Stimulated activated CD4-positive, alpha-beta T cell treated with anti-CD3 and anti-CD28 coated beads, Interleukin-15, amount 100 ng/mL, for 48 hours (primary cell): ENCODE measurements around the gene EVC2.

ENCODE experiments used
- DNase-seq, 2 donors: peaks; one replicate each; pipeline ENCODE4 v3.0.0-alpha.2; 2020; ENCODE audit warnings: low read depth in 2 of 2

Gene EVC2

GRCh38 chr4:5569451-5569850, 138.9 kb downstream of the EVC2 start:
- DNase-seq = no peak

GRCh38 chr4:5568931-5569330, 139.4 kb downstream of the EVC2 start:
- DNase-seq = no peak

DNA sequence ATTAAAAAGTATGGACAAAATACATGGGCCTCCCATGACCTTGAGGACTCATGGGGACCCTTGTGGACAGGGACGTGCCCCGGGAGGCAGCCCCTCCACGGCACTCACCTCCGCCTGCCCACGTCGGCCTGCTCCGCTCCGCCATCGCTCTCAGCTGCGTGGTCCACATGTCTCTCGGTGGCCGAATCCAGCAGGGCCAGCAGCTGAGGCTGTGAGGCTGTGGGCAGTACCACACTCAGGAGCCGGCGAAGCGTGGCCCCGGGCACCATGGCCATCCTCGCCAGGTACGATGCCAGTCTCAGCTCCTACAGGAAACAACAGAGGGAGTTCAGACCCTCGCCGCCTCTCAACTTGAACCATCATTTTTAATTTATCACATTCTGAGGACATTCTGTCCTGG, 140.0 kb downstream of the EVC2 start:
- DNase-seq = no peak

DNA sequence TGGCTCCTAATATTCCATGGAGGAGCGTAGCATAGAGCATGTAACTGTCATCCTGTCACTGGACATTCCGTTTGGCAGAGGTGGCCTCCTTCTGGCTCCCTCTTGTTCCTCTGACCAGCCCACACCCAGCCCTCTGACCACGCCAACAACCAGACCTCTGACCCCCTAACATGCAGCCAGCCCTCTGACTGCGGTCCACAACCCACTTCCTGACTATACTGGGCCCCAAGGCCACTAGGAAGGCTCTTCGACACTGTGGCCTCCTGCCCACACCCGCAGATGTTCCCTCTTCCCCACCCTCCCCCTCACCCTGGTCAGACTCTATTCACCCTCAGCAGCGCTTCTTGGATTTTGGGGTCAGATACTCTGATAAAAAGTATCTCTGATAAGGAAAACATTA, 141.4 kb downstream of the EVC2 start:
- DNase-seq = no peak

DNA sequence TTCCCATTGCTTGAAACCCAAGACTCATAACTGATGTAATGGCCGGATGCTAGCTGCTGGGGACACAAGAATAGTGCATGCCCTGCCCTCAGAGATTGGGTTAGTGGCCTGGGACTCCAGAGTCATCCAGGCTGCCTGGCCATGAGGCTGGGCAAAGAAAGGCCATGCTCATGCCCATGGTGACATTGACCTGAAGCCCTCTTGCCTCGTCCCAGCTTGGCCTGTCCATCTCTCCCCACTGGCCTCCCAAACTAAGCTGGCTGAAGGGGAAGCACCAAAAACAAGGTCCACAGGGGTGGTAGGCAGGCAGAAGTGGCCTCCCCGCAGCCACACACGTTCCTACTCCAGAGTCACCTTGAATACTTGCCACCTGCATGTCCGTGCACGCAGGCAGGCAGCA, 141.8 kb downstream of the EVC2 start:
- DNase-seq = no peak

- DNase-seq = no peak
Observed at GRCh38 chr4:5563856-5564255, 144.5 kb downstream of the EVC2 start.

DNA sequence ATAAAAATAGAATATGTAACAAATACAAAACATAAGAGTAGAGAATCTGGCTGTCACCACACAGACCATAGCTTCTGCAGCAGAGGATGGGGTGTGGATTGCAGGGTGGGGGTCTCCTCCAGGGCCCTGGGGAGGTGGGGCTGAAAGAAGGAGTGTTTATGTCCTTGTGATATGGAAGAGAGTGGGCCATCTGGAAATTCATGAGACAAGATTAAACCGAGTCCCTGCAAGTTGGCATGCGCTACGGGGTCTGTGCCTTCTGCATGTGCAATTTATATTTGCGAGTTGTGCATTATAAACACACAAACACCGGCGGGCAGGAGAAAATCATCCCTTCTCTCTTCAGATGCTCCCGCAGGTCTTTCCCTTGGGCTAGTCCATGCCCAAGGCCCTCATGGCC, 145.9 kb downstream of the EVC2 start:
- DNase-seq = no peak

GRCh38 chr4:5561286-5561685, 147.1 kb downstream of the EVC2 start:
- no peak for DNase-seq

- DNase-seq = no peak
Observed at GRCh38 chr4:5558502-5558901, 149.9 kb downstream of the EVC2 start.

- no peak for DNase-seq
Observed at GRCh38 chr4:5554376-5554775, 154.0 kb downstream of the EVC2 start.

DNA sequence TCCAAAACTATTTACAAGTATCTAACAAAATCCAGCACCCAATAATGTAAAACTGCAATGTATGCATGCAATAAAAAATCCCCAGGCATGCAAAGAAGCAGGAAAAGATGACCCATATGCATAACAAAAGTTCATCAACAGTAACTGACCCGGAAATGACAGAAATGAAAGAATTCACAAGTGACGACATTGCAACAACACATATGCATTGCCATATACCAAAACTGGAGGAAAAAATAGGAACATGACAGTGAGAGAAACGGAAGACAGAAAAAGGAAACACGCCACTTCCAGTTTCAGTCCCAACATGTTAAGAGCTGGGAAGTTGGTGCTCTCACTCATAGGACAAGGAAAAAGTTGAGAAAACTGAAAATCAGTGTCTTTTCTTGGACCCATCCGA, 154.6 kb downstream of the EVC2 start:
- no peak for DNase-seq

DNA sequence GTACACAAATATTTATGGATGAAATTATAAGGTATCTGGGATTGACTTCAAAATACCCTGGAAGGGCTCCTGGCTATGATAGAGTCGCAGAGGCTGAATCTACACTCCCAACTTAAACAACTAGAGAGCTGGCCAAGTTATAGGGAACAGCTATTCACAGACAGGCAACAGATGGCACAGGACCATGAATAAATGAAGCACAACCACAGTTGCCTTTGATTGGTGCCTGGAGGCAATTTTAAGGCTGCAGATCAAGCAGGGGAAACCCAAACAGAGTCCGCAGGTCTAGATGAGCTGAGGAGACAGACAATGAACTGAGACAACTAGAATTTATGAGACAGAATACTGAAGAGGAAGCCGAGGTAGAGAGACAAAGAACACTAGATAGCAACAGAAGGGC, 155.9 kb downstream of the EVC2 start:
- DNase-seq = no peak

GRCh38 chr4:5547651-5548249, 160.6 kb downstream of the EVC2 start:
- no peak for DNase-seq

DNA sequence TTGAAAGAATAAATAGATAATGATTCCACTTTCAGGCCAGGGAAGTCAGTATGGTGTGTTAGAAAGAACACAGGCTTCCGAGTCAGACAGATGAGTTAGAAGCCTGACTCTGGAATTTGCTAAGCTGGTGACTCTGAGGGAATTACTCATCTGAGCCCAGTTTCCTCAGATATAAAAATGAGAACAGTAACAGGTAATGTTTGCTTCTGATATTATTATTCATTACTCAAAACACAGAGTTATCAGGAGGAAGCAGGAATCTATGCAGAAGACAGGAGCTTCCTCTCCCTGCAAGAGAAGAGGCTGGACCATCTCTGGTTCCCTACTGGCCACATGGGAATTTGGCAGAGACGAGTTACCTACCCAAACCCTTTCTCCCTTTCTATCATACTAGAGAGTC, 163.1 kb downstream of the EVC2 start:
- no peak for DNase-seq

- no peak for DNase-seq
Observed at GRCh38 chr4:5544762-5545161, 163.6 kb downstream of the EVC2 start.

DNA sequence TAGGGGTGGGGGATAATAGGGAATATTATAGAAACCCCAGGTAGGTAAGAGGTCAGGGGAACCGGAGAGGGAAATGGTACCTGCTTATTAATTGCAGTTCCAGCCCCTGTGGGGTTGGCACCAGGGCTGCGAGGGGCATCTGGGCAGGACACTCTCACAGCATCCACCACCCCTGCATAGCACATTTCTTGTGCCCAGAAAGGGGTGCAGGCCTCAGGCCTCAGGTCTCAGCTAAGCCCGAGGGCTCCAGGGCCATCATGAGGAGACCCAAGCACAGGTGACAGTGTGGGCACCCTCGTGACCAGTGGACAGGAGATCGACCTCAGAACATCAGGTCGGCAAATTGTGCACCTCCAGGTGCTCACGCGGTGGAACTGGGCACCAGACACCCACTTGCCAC, 164.7 kb downstream of the EVC2 start:
- no peak for DNase-seq

DNA sequence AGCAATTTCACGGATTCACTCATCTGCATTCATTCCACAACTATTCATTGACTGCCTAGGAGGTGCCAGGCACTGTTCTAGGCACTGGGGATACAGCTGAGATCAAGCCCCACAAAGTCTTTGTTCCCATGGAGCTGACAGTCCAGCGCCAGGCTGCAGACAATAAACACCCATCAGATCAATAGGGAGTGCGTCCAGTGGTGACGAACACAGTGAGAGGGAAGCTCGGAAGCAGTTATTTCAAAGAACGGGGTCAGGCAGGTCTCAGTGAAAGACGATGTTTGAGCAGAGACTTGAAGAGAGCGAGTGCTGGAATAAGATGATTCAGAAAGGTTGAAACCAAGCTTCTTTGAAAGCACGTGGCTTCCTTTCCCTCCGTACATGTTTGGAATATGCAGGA, 167.2 kb downstream of the EVC2 start:
- DNase-seq = no peak

DNA sequence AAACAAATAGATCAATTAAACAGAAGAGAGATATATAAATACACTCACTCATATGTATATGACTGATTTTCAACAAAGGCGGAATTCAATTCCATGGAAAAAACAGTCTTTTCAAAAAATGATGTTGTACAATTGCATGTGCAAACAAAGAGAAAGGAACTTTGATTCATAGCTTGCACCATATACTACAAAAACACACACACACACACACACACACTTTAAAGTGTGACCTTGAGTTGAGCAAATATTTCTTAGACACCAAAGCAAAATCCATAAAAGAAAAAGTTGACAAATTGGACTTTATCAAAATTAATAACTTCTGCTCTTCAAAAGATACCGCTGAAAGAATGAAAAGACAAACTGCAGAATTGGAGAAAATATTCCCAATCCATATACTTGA, 168.8 kb downstream of the EVC2 start:
- no peak for DNase-seq

DNA sequence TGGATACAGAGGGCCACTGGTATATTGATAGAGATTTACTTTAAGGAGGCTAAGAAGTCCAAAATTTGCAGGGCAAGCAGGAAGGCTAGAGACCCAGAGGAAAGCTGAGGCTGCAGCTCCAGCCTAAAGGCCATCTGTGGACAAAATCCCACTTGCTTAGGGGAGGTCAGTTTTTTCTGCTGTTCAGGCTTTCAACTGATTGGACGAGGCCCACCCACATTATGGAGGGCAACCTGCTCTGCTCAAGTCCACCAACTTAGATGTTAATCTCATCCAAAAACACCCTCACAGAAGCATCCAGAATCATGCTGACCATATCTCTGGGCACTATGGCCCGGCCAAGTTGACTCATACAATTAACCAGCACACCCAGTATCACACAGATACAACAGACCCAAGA, 176.3 kb downstream of the EVC2 start:
- DNase-seq = no peak

DNA sequence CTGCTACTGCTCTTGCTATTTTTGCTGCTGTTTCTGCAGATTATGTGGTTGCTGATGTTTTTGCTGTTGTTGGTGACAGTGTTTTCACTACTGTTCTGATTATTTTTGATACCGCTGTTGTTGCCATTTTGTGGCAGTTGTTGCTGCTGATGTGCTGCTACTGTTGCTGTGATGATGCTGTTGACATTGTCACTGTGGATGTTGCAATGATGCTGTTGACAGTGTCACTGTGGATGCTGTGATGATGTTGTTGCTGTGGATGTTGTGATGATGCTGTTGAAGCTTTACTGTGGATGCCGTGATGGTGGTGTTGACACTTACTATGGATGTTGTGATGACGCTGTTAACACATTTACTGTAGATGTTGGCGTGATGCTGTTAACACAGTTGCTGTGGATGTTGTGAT, 180.3 kb downstream of the EVC2 start:
- DNase-seq = no peak

GRCh38 chr4:5527211-5527610, 181.1 kb downstream of the EVC2 start:
- no peak for DNase-seq

DNA sequence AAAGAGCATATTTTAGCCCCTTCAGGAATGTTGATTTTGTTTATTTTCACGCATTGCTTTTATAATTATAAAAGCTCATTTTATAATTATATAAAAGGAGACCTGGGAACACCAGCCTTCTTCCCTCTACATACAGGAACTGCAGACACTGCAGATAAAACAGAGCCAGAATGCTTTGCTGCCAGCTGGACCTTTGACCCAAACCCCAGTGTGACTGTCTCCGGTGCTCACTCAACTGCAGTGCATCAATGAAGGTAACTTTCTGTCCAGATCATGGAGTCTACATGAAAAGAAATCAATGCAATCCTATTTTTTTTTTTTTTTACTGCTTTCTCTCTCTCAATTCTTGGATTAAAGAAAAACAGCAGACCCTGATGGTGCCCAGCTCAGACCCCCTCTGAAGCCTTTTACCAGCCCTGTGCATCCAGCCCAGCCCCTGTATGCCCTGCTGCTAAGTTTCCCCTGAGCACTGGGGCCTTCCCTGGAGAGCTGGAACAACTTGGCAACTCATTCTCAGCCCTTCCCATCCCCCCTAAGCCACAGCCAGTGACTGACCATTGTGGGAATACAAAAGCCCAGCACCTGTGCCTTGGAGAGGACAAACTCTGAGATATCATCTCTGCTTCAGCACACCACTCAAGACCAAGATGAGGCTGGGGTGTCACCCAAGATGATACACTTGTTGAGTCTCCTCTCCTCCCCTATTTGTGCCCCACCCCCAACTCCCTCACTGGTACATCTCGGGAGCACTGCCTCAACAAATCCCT, 182.1 kb downstream of the EVC2 start:
- no peak for DNase-seq

- no peak for DNase-seq
Observed at GRCh38 chr4:5524446-5525299, 183.7 kb downstream of the EVC2 start.
